Testis (tissue), 3 donors: ENCODE data around the gene EEFSEC. TPM values are rescaled to one million over a fixed set of nuclear protein-coding genes. Genes with fewer than 3 reads are reported as not detected.

Experiments used
- DNase-seq: peaks from one replicate; pipeline ENCODE4 v3.0.0-alpha.2; 2019
- H3K27ac ChIP-seq, 2 donors: fragments of 200-600 bp; sonication (generic); one replicate each; pipeline ENCODE4 v1.5.1; 2019
- H3K27me3 ChIP-seq: fragments of 200-600 bp; sonication (generic); one replicate; pipeline ENCODE4 v1.5.1; 2019
- H3K36me3 ChIP-seq: fragments of 200-600 bp; sonication (generic); one replicate; pipeline ENCODE4 v1.5.1; 2017; ENCODE audit warnings: low read depth; ENCODE audit errors: missing control alignments
- H3K4me1 ChIP-seq: fragments of 200-600 bp; sonication (generic); one replicate; pipeline ENCODE4 v1.5.1; 2019
- H3K4me3 ChIP-seq, 2 donors: fragments of 200-600 bp; sonication (generic); one replicate each; pipeline ENCODE4 v1.5.1; 2017 to 2019
- H3K9me3 ChIP-seq: fragments of 200-600 bp; sonication (generic); one replicate; pipeline ENCODE4 v1.5.1; 2017
- CTCF ChIP-seq, 3 experiments: fragments of 450-650 bp in 2 of 3; fragments of 200-600 bp in 1 of 3; sonication (generic) in 1 of 3; IDR thresholded peaks; one replicate each; pipeline ENCODE4 v1.5.1; 2016 to 2019; ENCODE audit warnings: antibody characterized with exemption in 3 of 3, mild to moderate bottlenecking in 2 of 3, moderate library complexity in 1 of 3
- POLR2A ChIP-seq: fragments of 450-650 bp; IDR thresholded peaks from one replicate; pipeline ENCODE4 v1.6.1; 2017; ENCODE audit warnings: antibody characterized with exemption, mild to moderate bottlenecking, moderate library complexity
- WGBS, 2 donors: methylation state at CpG; one replicate each; pipeline ENCODE4 v1.1.5; 2018; 5-methylcytosine and 5-hydroxymethylcytosine counted together
- intact Hi-C: fragments of 100-400 bp; cut with DNase I; formaldehyde crosslinking; loops from one replicate; pipeline ENCODE4 v1.15.1; 2023; ENCODE audit warnings: low total_unique reads
- polyA plus RNA-seq: library from polyadenylated mRNA; stranded (reverse); fragments of 350-450 nt; fragmentation: Illumina TruSeq; extraction: RNeasy Lipid Tissue Mini Kit (QIAGEN cat#74804); gene quantifications from one replicate; pipeline ENCODE4 v1.2.3, GENCODE V29; 2014; ENCODE audit warnings: low read depth, low replicate concordance; ENCODE audit not compliant: insufficient read depth
- total RNA-seq, 2 donors: library from RNA; depleted of rRNA; stranded (reverse); fragments of >200 nt; gene quantifications; one replicate each; pipeline ENCODE4 v1.2.3, GENCODE V29; 2016

Gene EEFSEC
- total and polyA plus RNA-seq, 3 donors from 2014 or later, result 35.4 to 40.3 (median 35.4) TPM

- no peaks in the 10 kb centered on the region for H3K9me3 ChIP-seq
- TF ChIP-seq CTCF (IDR thresholded peaks at IDR 0.05) (no peak), POLR2A (no peak)
- H3K27ac ChIP-seq, result no peak overlapping the region
- no peaks in the 10 kb centered on the region for H3K4me1 ChIP-seq
- 89 to 90% methylated on average over 6 of the region's 6 CpGs for WGBS, 2 donors
- H3K4me3 ChIP-seq, result no peak overlapping the region
- intact Hi-C loops, result no loop called here
- H3K36me3 ChIP-seq, result no peaks in the 10 kb centered on the region
- no peaks in the 10 kb centered on the region for H3K27me3 ChIP-seq
- no peak for DNase-seq
Observed at GRCh38 chr3:128263946-128264345, 110.7 kb downstream of the EEFSEC start.

GRCh38 chr3:128266453-128266852 lies 113.2 kb downstream of the EEFSEC start:
- Histone ChIP-seq H3K36me3 (no peaks in the 10 kb centered on the region), H3K27ac (no peak overlapping the region)
- DNase-seq, result no peak

GRCh38 chr3:128267541-128267940 lies 114.3 kb downstream of the EEFSEC start:
- H3K36me3 ChIP-seq, result no peaks in the 10 kb centered on the region
- H3K9me3 ChIP-seq, result no peaks in the 10 kb centered on the region
- intact Hi-C loops, result no loop called here
- no peak overlapping the region for H3K27ac ChIP-seq
- DNase-seq, result no peak
- TF ChIP-seq CTCF (IDR thresholded peaks at IDR 0.05) (no peak), POLR2A (no peak)
- 72 to 91% methylated on average over 4 of the region's 4 CpGs for WGBS, 2 donors
- no peaks in the 10 kb centered on the region for H3K4me1 ChIP-seq
- no peaks in the 10 kb centered on the region for H3K27me3 ChIP-seq
- no peak overlapping the region for H3K4me3 ChIP-seq

More at GRCh38 chr3:128266453-128266852, 113.2 kb downstream of the EEFSEC start:
- intact Hi-C loops, result no loop called here
- Histone ChIP-seq H3K9me3 (no peaks in the 10 kb centered on the region), H3K4me3 (no peak overlapping the region), H3K27me3 (no peaks in the 10 kb centered on the region), H3K4me1 (no peaks in the 10 kb centered on the region)
- WGBS, 2 donors, result 45 to 58% methylated on average over 1 of the region's 1 CpG
- no peak for TF ChIP-seq CTCF (IDR thresholded peaks at IDR 0.05)
- no peak for TF ChIP-seq POLR2A

- TF ChIP-seq POLR2A (no peak), CTCF (IDR thresholded peaks at IDR 0.05) (no peak)
- H3K36me3 ChIP-seq, result no peaks in the 10 kb centered on the region
- H3K9me3 ChIP-seq, result no peaks in the 10 kb centered on the region
- no peak for DNase-seq
- H3K27ac ChIP-seq, result no peak overlapping the region
- H3K4me3 ChIP-seq, result no peak overlapping the region
- intact Hi-C loops, result no loop called here
- 92 to 94% methylated on average over 7 to 11 of the region's 11 CpGs for WGBS, 2 donors
- no peaks in the 10 kb centered on the region for H3K4me1 ChIP-seq
- H3K27me3 ChIP-seq, result no peaks in the 10 kb centered on the region
Observed at GRCh38 chr3:128269006-128269775, 115.9 kb downstream of the EEFSEC start.

- 83% methylated on average over 2 to 3 of the region's 3 CpGs for WGBS, 2 donors
- intact Hi-C loops, result no loop called here
- TF ChIP-seq POLR2A (no peak), CTCF (IDR thresholded peaks at IDR 0.05) (no peak)
- H3K27me3 ChIP-seq, result no peaks in the 10 kb centered on the region
- H3K36me3 ChIP-seq, result no peaks in the 10 kb centered on the region
- no peak overlapping the region for H3K27ac ChIP-seq
- DNase-seq, result no peak
- H3K4me1 ChIP-seq, result no peaks in the 10 kb centered on the region
- no peaks in the 10 kb centered on the region for H3K9me3 ChIP-seq
- no peak overlapping the region for H3K4me3 ChIP-seq
Observed at GRCh38 chr3:128269796-128270195, 116.5 kb downstream of the EEFSEC start.
